SK-N-SH treated with all-trans-retinoic acid at 6 μM for 48 hours (cell line): ENCODE data around the gene CUEDC2.

Experiments used
- ATAC-seq: fragments of 200-7000 bp; cut with Tn5 transposase; 3 replicates; pipeline ENCODE4 v1.9.1; 2020; ENCODE audit warnings: mild to moderate bottlenecking, moderate library complexity
- BACH2 ChIP-seq: fragments of 250-450 bp; sonication (Bioruptor Pico); IDR thresholded peaks from 2 replicates; pipeline ENCODE4 v1.9.0; 2021; ENCODE audit warnings: mild to moderate bottlenecking, borderline replicate concordance
- CSDC2 ChIP-seq: fragments of 250-450 bp; sonication (Bioruptor Pico); IDR thresholded peaks from 2 replicates; pipeline ENCODE4 v1.5.0; 2020; ENCODE audit warnings: mild to moderate bottlenecking, moderate library complexity
- ESRRG ChIP-seq: fragments of 250-450 bp; sonication (Bioruptor Pico); IDR thresholded peaks from 2 replicates; pipeline ENCODE4 v1.6.1; 2021; ENCODE audit warnings: mild to moderate bottlenecking
- GLIS3 ChIP-seq: fragments of 250-450 bp; sonication (Bioruptor Pico); IDR thresholded peaks from 2 replicates; pipeline ENCODE4 v1.5.0; 2020; ENCODE audit warnings: mild to moderate bottlenecking, moderate library complexity
- ISL1 ChIP-seq: fragments of 250-450 bp; sonication (Bioruptor Pico); IDR thresholded peaks from 2 replicates; pipeline ENCODE4 v2.1.2; 2022; ENCODE audit warnings: mild to moderate bottlenecking, moderate library complexity
- OSR1 ChIP-seq: fragments of 250-450 bp; sonication (Bioruptor Pico); IDR thresholded peaks from 2 replicates; pipeline ENCODE4 v1.8.0; 2022; ENCODE audit warnings: moderate library complexity, mild to moderate bottlenecking, inconsistent platforms
- PPARA ChIP-seq: fragments of 250-450 bp; sonication (Bioruptor Pico); IDR thresholded peaks from 2 replicates; pipeline ENCODE4 v1.5.0; 2020; ENCODE audit warnings: mild to moderate bottlenecking, borderline replicate concordance
- RARB ChIP-seq: fragments of 250-450 bp; sonication (Bioruptor Pico); IDR thresholded peaks from 2 replicates; pipeline ENCODE4 v1.8.0; 2021; ENCODE audit warnings: mild to moderate bottlenecking, moderate library complexity
- SNAI2 ChIP-seq: fragments of 250-450 bp; sonication (Bioruptor Pico); IDR thresholded peaks from 2 replicates; pipeline ENCODE4 v1.5.0; 2020; ENCODE audit warnings: mild to moderate bottlenecking, moderate library complexity
- TCF4 ChIP-seq: fragments of 250-450 bp; sonication (Bioruptor Pico); IDR thresholded peaks from 2 replicates; pipeline ENCODE4 v1.8.0; 2021; ENCODE audit warnings: mild to moderate bottlenecking, moderate library complexity, borderline replicate concordance
- TOX ChIP-seq: fragments of 250-450 bp; sonication (Bioruptor Pico); IDR thresholded peaks from 2 replicates; pipeline ENCODE4 v1.8.0; 2021; ENCODE audit warnings: mild to moderate bottlenecking, moderate library complexity, borderline replicate concordance
- ZC3H10 ChIP-seq: fragments of 250-450 bp; sonication (Bioruptor Pico); IDR thresholded peaks from 2 replicates; pipeline ENCODE4 v1.5.1; 2021; ENCODE audit warnings: mild to moderate bottlenecking, moderate library complexity
- ZFP3 ChIP-seq: fragments of 250-450 bp; sonication (Bioruptor Pico); IDR thresholded peaks from 2 replicates; pipeline ENCODE4 v1.5.0; 2020; ENCODE audit warnings: mild to moderate bottlenecking, moderate library complexity
- ZFP30 ChIP-seq: fragments of 450-650 bp; formaldehyde crosslinking; IDR thresholded peaks from 2 replicates; pipeline ENCODE4 v1.5.0; 2022; ENCODE audit warnings: mild to moderate bottlenecking, moderate library complexity
- ZNF70 ChIP-seq: fragments of 450-650 bp; formaldehyde crosslinking; IDR thresholded peaks from 2 replicates; pipeline ENCODE4 v1.5.0; 2020; ENCODE audit warnings: mild to moderate bottlenecking, moderate library complexity
- ZNF8 ChIP-seq: fragments of 450-650 bp; formaldehyde crosslinking; IDR thresholded peaks from 2 replicates; pipeline ENCODE4 v1.5.0; 2020; ENCODE audit warnings: mild to moderate bottlenecking, moderate library complexity
- TF ChIP-seq, protein P1 (sequence below): fragments of 250-450 bp; sonication (Bioruptor Pico); IDR thresholded peaks from 2 replicates; pipeline ENCODE4 v1.8.0; 2020; ENCODE audit warnings: mild to moderate bottlenecking, moderate library complexity, borderline replicate concordance
- TF ChIP-seq, protein P2 (sequence below): fragments of 250-450 bp; sonication (Bioruptor Pico); IDR thresholded peaks from 2 replicates; pipeline ENCODE4 v1.5.1; 2020; ENCODE audit warnings: low read depth, mild to moderate bottlenecking, moderate library complexity
- TF ChIP-seq, protein P3 (sequence below): fragments of 250-450 bp; sonication (Bioruptor Pico); IDR thresholded peaks from 2 replicates; pipeline ENCODE4 v1.5.1; 2021; ENCODE audit warnings: mild to moderate bottlenecking, moderate library complexity
- TF ChIP-seq, protein P4 (sequence below): fragments of 250-450 bp; sonication (Bioruptor Pico); IDR thresholded peaks from 2 replicates; pipeline ENCODE4 v1.8.0; 2021; ENCODE audit warnings: low read depth, mild to moderate bottlenecking, moderate library complexity, borderline replicate concordance
- TF ChIP-seq, protein P5 (sequence below): fragments of 250-450 bp; sonication (Bioruptor Pico); IDR thresholded peaks from 2 replicates; pipeline ENCODE4 v1.5.0; 2020; ENCODE audit warnings: mild to moderate bottlenecking, moderate library complexity

Gene CUEDC2

DNA sequence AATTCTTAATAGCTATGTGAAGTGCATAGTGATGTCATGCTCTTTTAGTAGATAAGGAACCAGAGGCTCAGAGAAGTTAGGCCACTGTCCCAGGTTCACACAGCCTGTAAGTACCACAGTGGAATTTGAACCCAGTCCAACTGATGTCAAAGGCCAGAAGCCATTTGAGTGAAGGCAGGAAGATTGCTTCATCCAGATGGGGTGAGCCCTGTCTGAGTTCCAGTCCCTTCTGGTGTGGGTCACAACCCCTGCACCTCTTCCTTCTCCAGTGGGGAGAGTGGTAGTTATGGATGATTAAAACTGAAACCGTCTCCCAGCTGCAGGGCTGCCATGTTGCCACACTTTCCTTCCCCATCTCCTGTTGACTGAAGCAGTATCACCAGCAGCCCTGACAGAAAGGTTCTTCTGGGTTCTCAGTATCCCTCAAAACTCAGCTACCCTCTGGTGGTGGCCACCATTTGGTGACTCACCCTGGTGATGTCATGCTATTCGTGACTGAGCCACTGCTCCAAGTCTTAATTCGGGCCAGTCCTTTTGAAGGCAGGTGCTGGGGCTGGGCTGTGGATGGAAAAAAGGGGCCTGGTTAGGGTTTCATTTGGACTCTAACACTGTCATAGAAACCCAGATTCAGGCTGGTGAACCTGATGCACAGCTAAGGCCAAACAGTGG lies 20.4 kb upstream of the CUEDC2 start:
- ATAC-seq: no peak
- TF ChIP-seq ZC3H10 (no peak), ZNF8 (CRISPR knock-in tag) (peak; percentile 64; the same call in 1 of the 2 replicates)

DNA sequence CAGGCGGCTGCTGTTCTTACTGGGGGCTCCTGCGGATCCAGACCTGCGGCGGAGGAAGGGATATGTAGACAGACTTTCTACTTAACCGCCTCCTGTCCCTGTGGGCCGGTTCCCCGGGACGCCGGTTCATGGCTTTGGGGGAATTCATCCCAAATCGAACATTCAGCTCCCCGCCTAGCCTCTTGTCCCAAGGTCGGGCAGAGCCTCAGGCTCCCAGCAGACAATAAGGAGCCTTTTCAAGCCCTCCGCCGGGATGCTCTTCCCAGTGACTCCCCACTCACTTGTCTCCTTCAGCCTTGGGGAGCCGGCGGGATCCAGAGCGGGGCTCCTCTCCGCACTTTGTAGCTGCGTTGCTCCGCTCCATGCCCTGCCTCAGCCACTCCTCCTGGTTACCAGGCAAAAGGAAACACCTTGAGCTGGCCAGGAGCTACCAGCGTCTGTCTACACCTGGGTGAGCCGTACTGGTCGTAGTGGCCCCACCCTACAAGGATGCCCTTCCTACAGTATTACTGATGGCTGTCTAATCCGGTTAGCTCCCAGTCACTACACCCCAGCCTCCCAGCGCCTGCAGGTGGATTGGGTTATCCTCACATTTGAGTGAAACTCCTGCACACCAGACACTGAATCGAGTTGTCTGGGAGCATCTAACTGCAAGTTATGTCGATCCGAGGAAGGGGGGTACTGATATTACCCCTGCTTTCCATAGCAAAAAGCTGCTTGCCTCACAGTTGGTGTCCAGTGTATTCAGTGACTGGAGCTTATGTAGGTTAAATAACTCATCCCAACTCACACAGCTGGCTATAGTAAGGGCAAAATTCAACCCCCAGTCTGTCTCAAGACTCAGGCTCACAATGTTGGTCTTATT lies 19.0 kb upstream of the CUEDC2 start, which contains the start of gene C10orf95:
TSS of gene C10orf95 (minus strand) at position 439 of the 865 bp plus-strand sequence. CDS start 450 bp downstream, outside the sequence.
- TF ChIP-seq ZFP30 (CRISPR knock-in tag) (no peak), ZNF8 (CRISPR knock-in tag) (no peak), TOX (no peak), CSDC2 (no peak), BACH2 (CRISPR knock-in tag) (no peak), ZC3H10 (no peak), TCF4 (CRISPR knock-in tag) (no peak), GLIS3 (no peak), ZNF70 (CRISPR knock-in tag) (no peak), OSR1 (CRISPR knock-in tag) (no peak), SNAI2 (CRISPR knock-in tag) (no peak), PPARA (CRISPR knock-in tag) (no peak), RARB (CRISPR knock-in tag) (no peak)
- TF ChIP-seq, protein P1, sequence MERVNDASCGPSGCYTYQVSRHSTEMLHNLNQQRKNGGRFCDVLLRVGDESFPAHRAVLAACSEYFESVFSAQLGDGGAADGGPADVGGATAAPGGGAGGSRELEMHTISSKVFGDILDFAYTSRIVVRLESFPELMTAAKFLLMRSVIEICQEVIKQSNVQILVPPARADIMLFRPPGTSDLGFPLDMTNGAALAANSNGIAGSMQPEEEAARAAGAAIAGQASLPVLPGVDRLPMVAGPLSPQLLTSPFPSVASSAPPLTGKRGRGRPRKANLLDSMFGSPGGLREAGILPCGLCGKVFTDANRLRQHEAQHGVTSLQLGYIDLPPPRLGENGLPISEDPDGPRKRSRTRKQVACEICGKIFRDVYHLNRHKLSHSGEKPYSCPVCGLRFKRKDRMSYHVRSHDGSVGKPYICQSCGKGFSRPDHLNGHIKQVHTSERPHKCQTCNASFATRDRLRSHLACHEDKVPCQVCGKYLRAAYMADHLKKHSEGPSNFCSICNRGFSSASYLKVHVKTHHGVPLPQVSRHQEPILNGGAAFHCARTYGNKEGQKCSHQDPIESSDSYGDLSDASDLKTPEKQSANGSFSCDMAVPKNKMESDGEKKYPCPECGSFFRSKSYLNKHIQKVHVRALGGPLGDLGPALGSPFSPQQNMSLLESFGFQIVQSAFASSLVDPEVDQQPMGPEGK (CRISPR knock-in tag): no peak
- TF ChIP-seq, protein P2, sequence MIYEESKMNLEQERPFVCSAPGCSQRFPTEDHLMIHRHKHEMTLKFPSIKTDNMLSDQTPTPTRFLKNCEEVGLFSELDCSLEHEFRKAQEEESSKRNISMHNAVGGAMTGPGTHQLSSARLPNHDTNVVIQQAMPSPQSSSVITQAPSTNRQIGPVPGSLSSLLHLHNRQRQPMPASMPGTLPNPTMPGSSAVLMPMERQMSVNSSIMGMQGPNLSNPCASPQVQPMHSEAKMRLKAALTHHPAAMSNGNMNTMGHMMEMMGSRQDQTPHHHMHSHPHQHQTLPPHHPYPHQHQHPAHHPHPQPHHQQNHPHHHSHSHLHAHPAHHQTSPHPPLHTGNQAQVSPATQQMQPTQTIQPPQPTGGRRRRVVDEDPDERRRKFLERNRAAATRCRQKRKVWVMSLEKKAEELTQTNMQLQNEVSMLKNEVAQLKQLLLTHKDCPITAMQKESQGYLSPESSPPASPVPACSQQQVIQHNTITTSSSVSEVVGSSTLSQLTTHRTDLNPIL (CRISPR knock-in tag): no peak
- TF ChIP-seq, protein P3, sequence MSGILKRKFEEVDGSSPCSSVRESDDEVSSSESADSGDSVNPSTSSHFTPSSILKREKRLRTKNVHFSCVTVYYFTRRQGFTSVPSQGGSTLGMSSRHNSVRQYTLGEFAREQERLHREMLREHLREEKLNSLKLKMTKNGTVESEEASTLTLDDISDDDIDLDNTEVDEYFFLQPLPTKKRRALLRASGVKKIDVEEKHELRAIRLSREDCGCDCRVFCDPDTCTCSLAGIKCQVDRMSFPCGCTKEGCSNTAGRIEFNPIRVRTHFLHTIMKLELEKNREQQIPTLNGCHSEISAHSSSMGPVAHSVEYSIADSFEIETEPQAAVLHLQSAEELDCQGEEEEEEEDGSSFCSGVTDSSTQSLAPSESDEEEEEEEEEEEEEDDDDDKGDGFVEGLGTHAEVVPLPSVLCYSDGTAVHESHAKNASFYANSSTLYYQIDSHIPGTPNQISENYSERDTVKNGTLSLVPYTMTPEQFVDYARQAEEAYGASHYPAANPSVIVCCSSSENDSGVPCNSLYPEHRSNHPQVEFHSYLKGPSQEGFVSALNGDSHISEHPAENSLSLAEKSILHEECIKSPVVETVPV (CRISPR knock-in tag): no peak
- TF ChIP-seq, protein P4, sequence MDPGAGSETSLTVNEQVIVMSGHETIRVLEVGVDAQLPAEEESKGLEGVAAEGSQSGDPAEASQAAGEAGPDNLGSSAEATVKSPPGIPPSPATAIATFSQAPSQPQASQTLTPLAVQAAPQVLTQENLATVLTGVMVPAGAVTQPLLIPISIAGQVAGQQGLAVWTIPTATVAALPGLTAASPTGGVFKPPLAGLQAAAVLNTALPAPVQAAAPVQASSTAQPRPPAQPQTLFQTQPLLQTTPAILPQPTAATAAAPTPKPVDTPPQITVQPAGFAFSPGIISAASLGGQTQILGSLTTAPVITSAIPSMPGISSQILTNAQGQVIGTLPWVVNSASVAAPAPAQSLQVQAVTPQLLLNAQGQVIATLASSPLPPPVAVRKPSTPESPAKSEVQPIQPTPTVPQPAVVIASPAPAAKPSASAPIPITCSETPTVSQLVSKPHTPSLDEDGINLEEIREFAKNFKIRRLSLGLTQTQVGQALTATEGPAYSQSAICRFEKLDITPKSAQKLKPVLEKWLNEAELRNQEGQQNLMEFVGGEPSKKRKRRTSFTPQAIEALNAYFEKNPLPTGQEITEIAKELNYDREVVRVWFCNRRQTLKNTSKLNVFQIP (CRISPR knock-in tag): no peak
- ATAC-seq: peak; percentile 6; the same call in 2 of the 3 replicates

DNA sequence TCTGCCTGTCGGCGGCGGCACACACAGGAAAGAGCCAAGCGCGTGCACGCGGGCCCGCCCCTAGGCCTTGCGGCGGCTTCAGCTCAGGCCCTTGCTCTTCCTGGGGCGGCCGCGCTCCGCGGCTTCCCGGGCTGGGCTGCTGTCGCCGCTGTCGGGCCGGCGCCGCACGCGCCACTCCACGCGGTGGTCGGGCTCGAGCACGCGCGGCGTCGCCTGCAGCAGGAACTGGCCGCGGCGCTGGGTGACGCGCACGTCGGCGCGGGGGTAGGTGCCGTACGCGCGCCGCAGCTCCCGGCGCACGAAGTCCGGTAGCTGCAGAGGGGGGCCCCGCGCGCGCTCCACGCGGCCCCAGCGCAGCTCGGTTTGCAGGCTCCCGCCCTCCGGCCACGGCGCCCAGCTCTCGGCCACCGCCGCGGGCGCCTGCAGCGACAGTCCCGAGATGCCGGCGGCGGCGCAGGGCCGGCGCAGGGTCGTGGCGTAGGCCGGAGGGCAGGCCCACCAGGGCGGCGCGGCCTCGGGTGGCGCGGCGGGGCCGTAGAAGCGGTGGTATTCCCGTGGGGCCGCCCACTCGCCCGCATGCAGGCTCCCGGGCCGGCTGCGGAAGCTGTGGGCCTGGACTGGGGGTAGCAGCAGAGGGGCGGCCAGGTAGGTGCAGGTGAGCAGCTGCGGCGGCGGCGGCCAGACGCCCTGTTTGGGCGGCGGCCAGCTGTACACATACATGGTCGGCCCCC lies 18.2 kb upstream of the CUEDC2 start:
- peak; percentile 84 for ATAC-seq
- TF ChIP-seq ISL1 (CRISPR knock-in tag): no peak
- 0 out of 2 replicates have a peak, but pooled peaks have one; percentile 12 for TF ChIP-seq SNAI2 (CRISPR knock-in tag)
- TF ChIP-seq, protein P5, sequence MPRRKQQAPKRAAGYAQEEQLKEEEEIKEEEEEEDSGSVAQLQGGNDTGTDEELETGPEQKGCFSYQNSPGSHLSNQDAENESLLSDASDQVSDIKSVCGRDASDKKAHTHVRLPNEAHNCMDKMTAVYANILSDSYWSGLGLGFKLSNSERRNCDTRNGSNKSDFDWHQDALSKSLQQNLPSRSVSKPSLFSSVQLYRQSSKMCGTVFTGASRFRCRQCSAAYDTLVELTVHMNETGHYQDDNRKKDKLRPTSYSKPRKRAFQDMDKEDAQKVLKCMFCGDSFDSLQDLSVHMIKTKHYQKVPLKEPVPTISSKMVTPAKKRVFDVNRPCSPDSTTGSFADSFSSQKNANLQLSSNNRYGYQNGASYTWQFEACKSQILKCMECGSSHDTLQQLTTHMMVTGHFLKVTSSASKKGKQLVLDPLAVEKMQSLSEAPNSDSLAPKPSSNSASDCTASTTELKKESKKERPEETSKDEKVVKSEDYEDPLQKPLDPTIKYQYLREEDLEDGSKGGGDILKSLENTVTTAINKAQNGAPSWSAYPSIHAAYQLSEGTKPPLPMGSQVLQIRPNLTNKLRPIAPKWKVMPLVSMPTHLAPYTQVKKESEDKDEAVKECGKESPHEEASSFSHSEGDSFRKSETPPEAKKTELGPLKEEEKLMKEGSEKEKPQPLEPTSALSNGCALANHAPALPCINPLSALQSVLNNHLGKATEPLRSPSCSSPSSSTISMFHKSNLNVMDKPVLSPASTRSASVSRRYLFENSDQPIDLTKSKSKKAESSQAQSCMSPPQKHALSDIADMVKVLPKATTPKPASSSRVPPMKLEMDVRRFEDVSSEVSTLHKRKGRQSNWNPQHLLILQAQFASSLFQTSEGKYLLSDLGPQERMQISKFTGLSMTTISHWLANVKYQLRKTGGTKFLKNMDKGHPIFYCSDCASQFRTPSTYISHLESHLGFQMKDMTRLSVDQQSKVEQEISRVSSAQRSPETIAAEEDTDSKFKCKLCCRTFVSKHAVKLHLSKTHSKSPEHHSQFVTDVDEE (CRISPR knock-in tag): peak; percentile 68; the same call in 1 of the 2 replicates
- TF ChIP-seq, protein P1 (CRISPR knock-in tag): no peak
- TF ChIP-seq TCF4 (CRISPR knock-in tag): no peak
- TF ChIP-seq ESRRG (CRISPR knock-in tag): no peak
- TF ChIP-seq, protein P2 (CRISPR knock-in tag): no peak
- no peak for TF ChIP-seq ZC3H10
- TF ChIP-seq CSDC2: no peak
- TF ChIP-seq ZFP3 (CRISPR knock-in tag): no peak
